Measurements from ENCODE around the gene RAET1G. TPM values are rescaled to one million over a fixed set of nuclear protein-coding genes. Genes with fewer than 3 reads are reported as not detected.
A peak's percentile ranks its signal among the peaks of the same experiment; 100 is the strongest.

RAET1G gene
- total and polyA plus RNA-seq, 2 donors (not counting 3 experiments of a cell fraction or from before 2014, with no cell fraction given) = 1.6 to 2.1 TPM

DNA sequence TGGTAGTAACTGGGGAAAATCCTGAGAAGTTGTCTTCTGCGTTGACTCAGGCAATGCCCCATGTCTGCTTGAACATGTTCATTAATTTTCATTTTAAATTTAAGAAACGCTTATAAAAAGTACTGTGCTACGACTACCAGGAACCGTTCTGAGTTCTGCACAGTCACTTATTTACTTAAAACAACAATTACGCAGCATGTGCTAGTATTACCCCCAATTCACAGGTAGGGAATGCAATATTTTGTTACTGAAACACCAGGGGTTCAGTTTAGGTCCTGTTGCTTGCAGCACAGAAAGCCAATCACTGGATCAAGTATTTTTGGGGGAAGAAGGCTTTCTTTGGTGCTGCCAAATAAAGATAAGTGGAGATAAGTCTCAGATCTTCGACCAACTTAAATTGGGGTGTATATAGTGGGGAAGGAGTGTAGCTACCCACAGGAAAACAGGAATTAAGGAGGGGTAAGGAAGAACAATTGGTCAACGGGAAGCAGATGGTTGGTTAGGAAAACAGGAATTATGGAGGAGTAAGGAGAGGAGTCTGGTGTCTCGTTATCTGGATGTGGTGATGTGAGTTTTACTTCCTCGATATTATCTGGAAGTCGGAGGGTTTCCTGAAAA lies 53.5 kb downstream of the RAET1G start:
- Histone ChIP-seq H3K9me3 (replicated peaks; ENCODE audit: control insufficient read depth, insufficient read depth, low read length) (no peaks in the 10 kb centered on the region), H3K27ac (ENCODE audit: insufficient read depth, low read depth, low read length) (no peak overlapping the region), H3K4me3 (replicated peaks in 1 of 3; ENCODE audit: insufficient read depth in 1 of 3, low read depth in 1 of 3, low read length in 3 of 3) (peak overlapping the region in 1 of 3 experiments; percentile 9), H2AFZ (ENCODE audit: low read depth, low read length) (no peak overlapping the region), H3K79me2 (ENCODE audit: control insufficient read depth, insufficient read depth, low read length) (no peaks in the 10 kb centered on the region), H3K9me1 (replicated peaks; ENCODE audit: control insufficient read depth, extremely low read depth, insufficient read depth, low read length) (no peaks in the 10 kb centered on the region), H3K4me1 (ENCODE audit: control insufficient read depth, extremely low read depth, insufficient read depth, low read length) (peaks cover 12% of the 10 kb centered on the region), H3K4me2 (ENCODE audit: insufficient read depth, low read length) (peak overlapping the region; percentile 54), H4K20me1 (replicated peaks; ENCODE audit: control insufficient read depth, extremely low read depth, insufficient read depth, low read length) (no peaks in the 10 kb centered on the region), H3K9ac (replicated peaks; ENCODE audit: extremely low read depth, insufficient read depth, low read length) (no peak overlapping the region), H3K36me3 (ENCODE audit: control insufficient read depth in 2 of 2, extremely low read depth in 1 of 2, insufficient read depth in 2 of 2, low read length in 2 of 2) (no peaks in the 10 kb centered on the region), H3K27me3 (ENCODE audit: control insufficient read depth in 2 of 2, insufficient read depth in 2 of 2, low read length in 2 of 2) (no peaks in the 10 kb centered on the region)
- ChIA-PET CTCF (interaction anchor here (0.7 to 1.3 kb wide), 6 partner anchors 11 to 138 kb away, joined by 3 to 6 read pairs (median 3); no protein-coding TSS in a partner anchor), POLR2A (no interaction called here)
- DNase-seq (ENCODE audit: low read depth, low spot score) (peak; percentile 23), FAIRE-seq (peak; percentile 33)
- intact Hi-C loops (cut with micrococcal nuclease) = no loop called here
- dilution Hi-C loops (cut with MboI; ENCODE audit: extremely low pct_ligation_motif_present, low sequenced_read_pairs) = no loop called here
- no TSS peak for BruUV-seq (replicated peaks)
- TF ChIP-seq, protein P1, sequence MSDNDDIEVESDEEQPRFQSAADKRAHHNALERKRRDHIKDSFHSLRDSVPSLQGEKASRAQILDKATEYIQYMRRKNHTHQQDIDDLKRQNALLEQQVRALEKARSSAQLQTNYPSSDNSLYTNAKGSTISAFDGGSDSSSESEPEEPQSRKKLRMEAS (IDR thresholded peaks at IDR 0.05; ENCODE audit: insufficient read depth, insufficient read length) = no peak
- TF ChIP-seq MYC (IDR thresholded peaks at IDR 0.05; ENCODE audit: low read depth, low read length) = no peak
- TF ChIP-seq FOS (IDR thresholded peaks at IDR 0.05; ENCODE audit: borderline replicate concordance, insufficient read depth, low read length) = no peak
- TF ChIP-seq GATA2 (IDR thresholded peaks at IDR 0.05; ENCODE audit: insufficient read depth, insufficient read length, low read depth, low read length) = peak; percentile 48
- TF ChIP-seq POLR2AphosphoS5 (IDR thresholded peaks at IDR 0.05; ENCODE audit: insufficient read depth, low read depth, low read length) = no peak
- TF ChIP-seq EZH2 (IDR thresholded peaks at IDR 0.05; ENCODE audit: borderline replicate concordance, low read depth, low read length, severe bottlenecking) = no peak
- TF ChIP-seq, protein P2, sequence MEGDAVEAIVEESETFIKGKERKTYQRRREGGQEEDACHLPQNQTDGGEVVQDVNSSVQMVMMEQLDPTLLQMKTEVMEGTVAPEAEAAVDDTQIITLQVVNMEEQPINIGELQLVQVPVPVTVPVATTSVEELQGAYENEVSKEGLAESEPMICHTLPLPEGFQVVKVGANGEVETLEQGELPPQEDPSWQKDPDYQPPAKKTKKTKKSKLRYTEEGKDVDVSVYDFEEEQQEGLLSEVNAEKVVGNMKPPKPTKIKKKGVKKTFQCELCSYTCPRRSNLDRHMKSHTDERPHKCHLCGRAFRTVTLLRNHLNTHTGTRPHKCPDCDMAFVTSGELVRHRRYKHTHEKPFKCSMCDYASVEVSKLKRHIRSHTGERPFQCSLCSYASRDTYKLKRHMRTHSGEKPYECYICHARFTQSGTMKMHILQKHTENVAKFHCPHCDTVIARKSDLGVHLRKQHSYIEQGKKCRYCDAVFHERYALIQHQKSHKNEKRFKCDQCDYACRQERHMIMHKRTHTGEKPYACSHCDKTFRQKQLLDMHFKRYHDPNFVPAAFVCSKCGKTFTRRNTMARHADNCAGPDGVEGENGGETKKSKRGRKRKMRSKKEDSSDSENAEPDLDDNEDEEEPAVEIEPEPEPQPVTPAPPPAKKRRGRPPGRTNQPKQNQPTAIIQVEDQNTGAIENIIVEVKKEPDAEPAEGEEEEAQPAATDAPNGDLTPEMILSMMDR (IDR thresholded peaks at IDR 0.05; ENCODE audit: extremely low read depth in 1 of 2, insufficient read depth in 1 of 2, low read depth in 1 of 2, low read length in 2 of 2) = no peak
- no peak for TF ChIP-seq POLR2A (IDR thresholded peaks at IDR 0.05; ENCODE audit: low read depth, low read length)
- TF ChIP-seq JUN (IDR thresholded peaks at IDR 0.05; ENCODE audit: borderline replicate concordance, insufficient read depth, insufficient read length, low read depth) = no peak

All from endothelial cell of umbilical vein (primary cell).